Fibroblast of mammary gland (primary cell): Measurements from ENCODE around the gene CHMP1A.
A peak's percentile ranks its signal among the peaks of the same experiment; 100 is the strongest.

Source experiments
- DNase-seq: peaks from one replicate; pipeline ENCODE4 v3.0.0-alpha.2; 2010; ENCODE audit warnings: low read depth
- H3K4me3 ChIP-seq: 2 replicates; pipeline ENCODE4 v1.5.1; 2011; ENCODE audit warnings: low read depth, mild to moderate bottlenecking, low read length, moderate library complexity; ENCODE audit not compliant: control insufficient read depth
- CTCF ChIP-seq: conservative IDR thresholded peaks from 2 replicates; pipeline ENCODE4 v1.5.1; 2011; ENCODE audit warnings: low read depth, low read length, inconsistent platforms; ENCODE audit not compliant: control insufficient read depth, insufficient read depth

The CHMP1A gene

GRCh38 chr16:89607453-89607852, 50.1 kb downstream of the CHMP1A start:
- no peak for TF ChIP-seq CTCF
- no peak overlapping the region for H3K4me3 ChIP-seq
- no peak for DNase-seq

GRCh38 chr16:89606006-89606405, 51.5 kb downstream of the CHMP1A start:
- no peak for DNase-seq
- TF ChIP-seq CTCF = no peak
- H3K4me3 ChIP-seq = no peak overlapping the region

- DNase-seq = no peak
- H3K4me3 ChIP-seq = no peak overlapping the region
- no peak for TF ChIP-seq CTCF
These were observed 52.1 kb downstream of the CHMP1A start for GRCh38 chr16:89605186-89605970.

GRCh38 chr16:89604764-89605163, 52.7 kb downstream of the CHMP1A start:
- H3K4me3 ChIP-seq = no peak overlapping the region
- no peak for TF ChIP-seq CTCF
- DNase-seq = no peak

- H3K4me3 ChIP-seq = no peak overlapping the region
- DNase-seq = no peak
- TF ChIP-seq CTCF = no peak
These were observed 54.4 kb downstream of the CHMP1A start for GRCh38 chr16:89602952-89603590.

GRCh38 chr16:89602273-89602951, 55.1 kb downstream of the CHMP1A start:
- peak; percentile 86 for DNase-seq
- TF ChIP-seq CTCF = no peak
- H3K4me3 ChIP-seq = no peak overlapping the region
